ENCODE measurements around the gene CADM2.
"Not testable (repeated sequence)": the region's sequence is repeated elsewhere in the genome, so short reads cannot be mapped to it uniquely, and the experiment has no call there.

CADM2 gene

DNA sequence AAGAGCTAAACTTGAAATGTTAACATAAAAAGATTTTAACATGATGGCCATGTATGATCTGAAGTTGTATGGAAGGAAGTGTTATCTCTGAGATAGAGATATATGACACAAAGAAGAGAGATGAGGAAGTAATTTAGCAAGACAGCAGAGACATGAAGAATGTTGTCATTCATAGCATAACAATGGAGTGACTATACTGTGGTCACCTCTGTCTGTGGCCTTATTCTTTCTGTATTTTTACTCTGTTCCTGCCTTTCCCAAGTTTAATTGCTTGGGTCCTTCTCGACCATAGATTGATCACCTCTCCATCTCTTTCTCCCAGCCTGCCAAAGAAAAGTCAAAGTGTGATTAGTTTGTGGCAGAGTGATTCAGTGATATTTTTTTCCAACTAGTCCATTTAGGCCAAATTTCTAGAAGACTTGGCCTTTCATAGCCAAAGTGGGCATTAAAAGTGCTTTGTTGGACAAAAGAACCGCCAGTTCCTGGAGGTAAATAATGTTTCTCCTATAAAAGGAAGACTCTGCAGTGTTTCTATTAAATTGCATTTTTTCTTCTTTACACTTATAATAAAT is 711.9 kb downstream of the CADM2 start:
- DNase-seq (ENCODE audit: low read depth): no peak

DNA sequence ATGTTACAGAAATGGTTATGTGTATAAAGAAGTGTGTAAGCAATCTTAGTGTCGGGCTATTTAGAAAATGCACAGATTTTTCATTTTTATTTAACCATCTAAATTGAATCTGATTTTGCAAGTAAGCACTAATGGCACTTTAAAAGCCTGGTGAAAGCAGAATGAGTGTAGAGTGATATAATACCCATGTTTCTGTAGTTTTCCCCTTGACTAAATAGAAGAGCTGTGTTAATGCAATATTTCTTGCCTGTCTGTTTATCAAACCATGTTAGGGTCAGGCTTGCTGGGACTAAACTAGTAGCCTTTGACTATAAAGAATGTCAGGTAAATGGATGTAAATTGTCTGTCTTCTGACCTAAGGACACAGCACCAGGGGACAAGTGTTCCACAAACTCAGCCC is 714.0 kb downstream of the CADM2 start:
- DNase-seq (ENCODE audit: low read depth): no peak

DNA sequence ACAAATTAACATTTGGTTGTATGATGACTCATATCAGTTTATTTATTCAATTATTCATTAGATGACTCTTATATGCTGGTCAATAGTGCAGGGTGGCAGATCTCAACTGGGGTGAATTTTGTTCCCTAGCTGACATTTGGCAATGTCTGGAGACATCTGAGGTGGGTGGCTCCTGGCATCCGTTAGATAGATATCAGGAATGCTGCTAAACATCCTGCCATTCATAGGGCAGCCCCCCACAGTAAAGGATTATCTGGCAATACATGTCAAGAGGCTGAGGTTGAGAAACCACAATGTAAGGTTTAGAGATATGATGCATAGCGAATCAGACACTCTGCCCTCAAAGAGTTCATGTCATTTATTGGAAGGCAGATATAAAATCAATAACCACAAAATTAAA is 719.9 kb downstream of the CADM2 start:
- no peak for DNase-seq (ENCODE audit: low read depth)

DNA sequence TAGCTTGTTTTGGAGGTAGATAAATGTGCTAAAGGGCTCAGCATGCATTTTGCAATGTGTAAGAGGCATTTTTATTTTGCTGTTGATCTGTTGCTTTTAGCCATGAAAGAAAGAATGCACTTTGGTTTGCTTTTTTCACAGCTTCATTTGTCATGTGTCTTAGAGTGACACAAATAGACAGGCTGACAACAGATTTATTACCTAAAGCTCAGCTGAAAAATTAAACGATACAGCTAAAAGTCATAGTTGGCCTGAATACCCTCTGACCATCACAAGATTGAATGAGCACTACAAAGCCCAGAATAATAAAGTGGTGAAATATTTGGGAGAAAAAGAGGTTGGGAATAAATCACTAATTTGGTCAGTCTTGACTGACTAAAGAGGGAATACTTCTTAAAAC is 723.1 kb downstream of the CADM2 start:
- no peak for DNase-seq (ENCODE audit: low read depth)

DNA sequence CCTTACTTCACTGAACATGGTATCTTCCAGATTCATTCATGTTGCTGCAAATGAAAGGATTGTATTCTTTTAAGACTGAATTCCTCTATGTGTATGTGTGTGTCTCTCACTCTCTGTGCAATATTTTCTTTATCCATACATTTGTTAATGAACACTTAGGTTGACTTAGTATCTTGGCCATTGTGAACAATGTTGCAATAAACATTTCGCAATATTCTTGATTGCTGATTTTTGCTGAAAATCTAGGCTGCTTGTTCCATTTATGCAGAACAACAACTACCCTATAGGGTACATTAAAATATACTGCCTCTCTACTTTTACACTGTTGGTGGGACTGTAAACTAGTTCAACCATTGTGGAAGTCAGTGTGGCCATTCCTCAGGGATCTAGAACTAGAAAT is 732.4 kb downstream of the CADM2 start:
- DNase-seq (ENCODE audit: low read depth): no peak

DNA sequence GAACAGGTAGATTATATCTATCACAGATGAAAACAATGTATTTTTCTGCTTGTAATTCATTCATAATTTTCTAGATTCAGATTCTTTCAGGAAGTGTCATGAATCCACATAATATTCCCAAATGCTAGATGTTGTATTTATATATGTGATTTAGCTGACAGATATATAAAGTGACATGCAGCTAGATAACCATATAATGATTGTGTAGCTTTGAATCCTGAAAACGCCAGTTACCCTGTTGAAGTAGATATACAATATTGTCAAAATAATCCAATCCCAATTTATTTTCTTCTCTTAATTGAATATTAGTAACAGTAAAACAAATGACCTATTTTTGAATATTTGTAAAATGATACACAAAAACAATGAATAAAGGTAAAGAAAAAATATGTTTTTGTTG is 738.4 kb downstream of the CADM2 start:
- no peak for DNase-seq (ENCODE audit: low read depth)

DNA sequence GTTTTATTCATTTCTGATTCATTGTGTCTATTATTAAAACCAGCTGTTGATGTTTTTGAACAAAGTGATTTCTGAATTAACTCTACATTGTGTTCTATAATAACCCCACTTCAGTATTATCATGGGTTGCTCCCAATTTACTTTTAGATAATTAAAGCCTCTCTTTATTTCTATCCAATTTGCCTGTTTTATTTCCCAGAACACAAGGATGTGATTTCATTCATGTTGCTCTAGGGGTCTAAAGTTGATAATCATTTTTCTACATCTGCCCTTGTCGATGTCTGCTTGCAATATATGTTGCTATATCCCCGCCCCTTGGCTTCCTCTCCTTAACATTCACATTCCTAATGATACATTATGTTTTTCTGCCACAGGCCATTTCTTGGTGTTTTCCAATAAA is 747.3 kb downstream of the CADM2 start:
- DNase-seq (ENCODE audit: low read depth): no peak

DNA sequence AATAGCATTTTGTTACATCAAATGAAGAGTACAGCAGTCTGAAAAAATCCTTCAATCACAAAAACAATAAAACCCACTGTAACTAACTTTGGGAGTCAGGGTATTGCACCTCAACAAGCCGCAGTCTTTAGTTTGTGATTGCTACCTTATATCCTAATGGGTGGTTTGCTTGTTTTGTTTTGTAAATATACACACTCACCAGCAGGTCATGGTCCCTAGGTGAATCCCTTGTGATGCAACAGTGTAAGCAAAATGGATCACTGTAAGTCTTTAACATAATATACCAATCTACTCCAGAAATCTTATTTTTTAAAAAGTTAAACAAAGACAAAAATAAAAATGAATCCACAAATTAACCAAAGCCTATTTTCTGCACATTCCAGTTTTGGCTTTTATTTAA is 749.5 kb downstream of the CADM2 start:
- not testable (repeated sequence) for DNase-seq (ENCODE audit: low read depth)

DNA sequence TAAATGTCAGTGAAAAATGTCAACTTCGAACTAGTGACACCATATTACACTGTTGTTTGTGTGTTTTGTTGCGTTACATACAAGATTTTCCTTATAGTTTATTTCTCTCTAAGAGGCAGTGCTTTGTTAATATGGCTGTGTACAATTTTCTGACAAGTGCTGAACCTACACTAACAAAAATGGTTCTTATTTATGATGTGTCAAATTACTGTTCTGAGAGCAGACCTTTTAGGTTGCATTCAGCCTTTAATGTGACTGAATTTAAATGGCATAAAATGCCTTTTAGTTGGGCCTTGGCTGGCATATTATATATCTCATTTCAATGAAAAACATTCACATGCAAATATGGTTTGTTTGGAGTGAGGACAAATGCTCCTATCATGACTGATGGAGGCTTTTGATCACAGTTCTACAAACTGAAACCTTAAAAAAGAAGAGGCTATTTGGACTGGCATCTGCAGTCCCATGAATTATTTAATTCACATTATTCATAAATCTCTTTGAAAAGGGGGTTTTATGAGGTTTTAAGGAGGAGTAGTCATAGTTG is 750.6 kb downstream of the CADM2 start:
- no peak for DNase-seq (ENCODE audit: low read depth)

DNA sequence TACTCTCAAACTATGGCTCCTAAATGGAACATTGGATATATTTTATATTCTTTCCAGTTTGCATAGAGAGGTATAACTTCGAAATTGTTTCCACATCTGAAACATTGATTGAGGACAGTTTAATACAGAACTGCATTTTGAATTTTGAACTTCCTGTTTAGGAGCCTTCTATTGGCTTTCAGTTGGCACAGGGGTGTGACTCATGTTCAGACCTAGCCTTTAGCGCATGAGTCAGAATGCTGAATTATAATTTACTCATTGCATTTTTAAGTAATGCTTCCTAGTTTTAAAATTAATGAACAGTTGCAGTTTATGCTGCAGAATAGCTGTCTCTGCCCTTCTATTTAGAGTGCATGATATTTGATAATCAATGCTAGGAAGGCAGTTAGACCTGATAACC is 751.7 kb downstream of the CADM2 start:
- no peak for DNase-seq (ENCODE audit: low read depth)

DNA sequence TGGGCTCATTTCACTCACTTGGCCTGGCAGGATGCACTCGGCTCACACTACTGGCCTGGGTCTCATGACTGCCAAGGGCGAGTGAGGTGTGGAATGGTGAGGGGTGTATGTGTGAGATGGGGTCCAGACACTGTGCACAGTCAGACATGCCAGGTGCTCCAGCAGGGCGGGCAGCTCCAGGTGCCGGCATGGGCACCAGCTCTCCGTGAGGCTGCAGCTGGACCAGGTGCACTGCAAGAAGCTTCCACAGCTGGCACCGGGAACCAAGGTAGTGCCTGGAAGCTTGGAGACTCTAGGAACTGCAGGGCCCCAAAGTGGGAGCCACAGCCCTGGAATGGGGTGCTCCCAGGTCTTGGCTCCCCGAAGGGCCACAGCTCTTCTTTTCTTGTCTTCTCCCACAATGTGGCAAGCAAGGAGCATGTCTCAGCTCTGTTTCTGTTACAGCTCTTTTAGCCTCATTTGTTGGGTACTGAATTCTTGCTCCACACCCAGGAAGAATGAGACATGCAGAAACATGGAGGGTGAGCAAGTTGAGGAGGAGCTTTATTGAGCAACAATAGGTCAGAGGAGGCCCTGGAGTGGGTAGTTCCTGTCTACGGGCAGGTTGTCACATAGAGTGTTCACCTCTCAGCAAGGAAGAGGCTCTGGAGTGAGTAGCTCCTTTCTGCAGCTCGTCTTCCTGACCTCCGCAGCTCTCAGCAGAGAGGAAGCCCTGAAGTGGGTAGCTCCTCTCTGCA is 762.8 kb downstream of the CADM2 start:
- DNase-seq (ENCODE audit: low read depth): no peak

DNA sequence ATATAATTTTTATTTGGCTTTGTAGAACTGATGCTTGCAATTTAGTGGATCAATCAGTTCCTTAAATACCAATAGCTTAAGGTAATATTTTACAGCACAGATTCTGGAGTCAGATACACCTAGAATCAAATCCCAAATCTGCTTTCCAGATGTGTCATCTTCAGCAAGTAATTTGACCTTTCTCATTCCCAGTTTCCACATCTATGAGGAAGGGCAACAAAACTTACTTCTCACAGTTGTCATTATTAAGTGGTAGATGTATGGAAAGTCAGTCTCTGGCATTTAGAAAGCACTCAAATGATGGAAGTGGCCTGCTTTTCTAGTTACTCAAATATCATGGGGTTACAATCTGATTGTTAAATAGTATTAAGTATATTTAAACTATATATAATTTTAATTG is 767.0 kb downstream of the CADM2 start:
- DNase-seq (ENCODE audit: low read depth): no peak

DNA sequence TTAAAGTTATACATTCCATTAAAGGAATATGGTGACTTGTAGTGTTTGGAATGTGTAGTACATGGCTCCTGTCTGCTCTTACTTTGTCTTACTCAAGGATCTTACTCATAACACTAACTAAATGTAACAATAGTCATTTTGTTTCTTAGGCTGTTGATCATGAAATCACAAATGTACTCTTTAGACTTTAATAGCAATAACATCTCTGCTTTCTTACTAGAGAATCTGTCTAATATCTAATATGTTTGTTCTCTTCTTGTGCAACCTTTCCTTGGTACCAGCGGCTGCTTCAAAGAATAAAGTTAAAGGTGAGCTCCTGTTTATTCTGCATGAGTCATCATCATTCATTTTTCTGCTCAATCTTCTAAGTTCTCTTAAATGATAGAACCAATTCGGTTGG is 767.5 kb downstream of the CADM2 start:
- DNase-seq (ENCODE audit: low read depth): no peak

DNA sequence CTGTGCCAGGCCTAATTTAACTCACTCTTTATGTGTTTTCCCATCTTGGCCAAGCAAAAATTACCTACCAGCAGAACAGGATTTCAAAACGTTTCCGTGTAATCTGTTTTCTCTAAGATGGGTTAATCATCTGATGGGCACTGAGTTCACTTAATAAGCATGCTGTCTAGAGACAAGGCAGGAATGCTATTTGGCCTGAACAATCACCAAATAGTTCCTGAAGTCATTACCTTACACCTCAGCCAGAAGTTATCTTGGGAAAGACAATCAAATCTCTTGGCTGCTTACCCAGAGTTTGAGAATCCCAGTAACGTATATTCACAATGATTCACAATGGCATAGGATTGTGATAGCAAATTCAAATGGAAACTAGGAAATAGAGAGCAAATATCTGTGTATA is 779.1 kb downstream of the CADM2 start:
- DNase-seq (ENCODE audit: low read depth): no peak

DNA sequence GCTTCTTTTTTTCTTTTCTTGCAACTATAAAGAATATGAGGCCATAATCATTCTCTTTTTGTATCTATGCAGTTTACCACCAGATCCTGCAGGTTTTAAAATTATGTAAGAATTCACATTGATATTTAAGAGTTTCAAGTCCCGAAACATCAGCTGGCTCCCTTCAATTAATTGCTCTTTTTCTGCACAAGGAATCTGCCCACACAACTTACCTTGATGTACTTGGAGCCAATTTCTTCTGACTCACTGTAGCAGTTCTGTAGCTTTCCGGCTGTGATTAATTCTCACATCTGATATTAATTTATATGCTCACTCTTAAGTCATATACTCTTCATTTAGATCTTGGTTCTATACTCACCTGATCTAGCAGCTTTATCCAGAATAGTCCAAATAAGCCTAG is 781.8 kb downstream of the CADM2 start:
- DNase-seq (ENCODE audit: low read depth): no peak

DNA sequence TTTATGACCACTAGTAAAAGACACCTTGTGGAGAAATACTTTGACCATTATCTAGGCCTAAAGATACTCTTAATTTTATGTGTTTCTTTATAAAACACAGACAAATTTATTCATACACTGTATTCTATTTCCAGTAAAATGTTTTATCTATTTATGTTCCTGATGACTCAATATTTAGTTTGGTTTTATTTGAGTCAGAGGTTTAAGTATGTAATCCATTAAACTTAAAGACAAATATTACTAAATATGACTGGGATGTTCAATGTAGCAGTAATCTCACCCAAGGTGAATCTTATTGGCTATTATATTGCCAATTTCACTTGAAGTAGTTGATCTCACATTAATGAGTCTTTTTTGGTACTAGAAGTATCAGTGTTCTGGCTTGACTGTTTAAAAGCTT is 799.7 kb downstream of the CADM2 start:
- DNase-seq (ENCODE audit: low read depth): no peak

DNA sequence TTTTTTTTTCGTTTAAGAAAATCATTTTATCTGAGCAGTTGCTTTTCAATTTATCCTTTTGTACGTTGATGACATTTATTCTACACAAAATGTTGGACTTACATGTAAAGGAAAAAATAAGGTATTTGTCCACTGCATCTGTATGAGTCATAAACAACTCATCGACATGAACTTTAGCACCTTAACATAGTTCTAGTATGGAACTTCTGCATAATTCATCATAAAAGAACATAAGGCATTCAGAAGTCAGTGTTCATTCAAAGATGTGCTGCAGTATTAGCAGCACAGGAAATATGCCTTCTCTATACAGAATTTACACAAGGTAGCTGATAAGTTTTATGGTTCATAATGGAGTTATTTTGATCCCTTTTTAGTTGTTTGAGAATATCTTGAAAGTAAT is 801.6 kb downstream of the CADM2 start:
- no peak for DNase-seq (ENCODE audit: low read depth)

DNA sequence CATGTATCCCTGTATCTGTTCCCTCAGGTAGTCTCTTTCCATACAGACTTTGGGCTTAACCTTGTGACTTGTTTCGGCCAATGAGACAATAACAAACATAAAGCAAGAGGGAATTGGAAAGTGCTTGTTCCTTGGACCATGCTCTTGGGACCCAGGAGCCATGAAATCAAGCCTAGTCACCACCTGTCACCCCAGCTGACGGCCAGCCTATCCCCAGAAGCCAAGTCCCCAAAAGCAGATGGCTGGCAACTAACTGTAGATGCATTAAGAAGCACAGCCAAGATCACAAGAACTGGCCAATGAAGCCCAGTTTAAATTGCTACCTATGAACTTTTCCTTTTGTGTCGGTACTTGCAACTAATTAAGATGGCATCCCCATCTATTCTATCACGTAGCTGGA is 822.0 kb downstream of the CADM2 start:
- no peak for DNase-seq (ENCODE audit: low read depth)

DNA sequence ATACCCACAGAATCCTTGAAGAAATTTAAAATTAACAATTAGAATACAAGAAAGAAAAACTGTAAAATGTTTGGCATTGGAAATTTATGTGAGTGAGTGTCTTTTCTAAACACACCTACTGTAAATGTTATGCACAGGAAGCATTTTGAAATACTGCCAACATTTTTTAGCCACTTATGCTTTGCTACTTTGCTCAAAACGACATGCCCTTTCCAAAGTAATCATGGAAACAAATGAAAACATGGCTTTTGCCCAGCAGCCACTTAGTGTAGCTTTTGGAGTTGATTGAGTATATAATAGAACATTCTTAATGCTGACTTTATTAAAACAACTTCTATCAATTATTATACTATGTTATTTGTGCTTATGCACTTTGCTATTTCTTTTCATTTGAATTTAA is 823.0 kb downstream of the CADM2 start:
- no peak for DNase-seq (ENCODE audit: low read depth)

DNA sequence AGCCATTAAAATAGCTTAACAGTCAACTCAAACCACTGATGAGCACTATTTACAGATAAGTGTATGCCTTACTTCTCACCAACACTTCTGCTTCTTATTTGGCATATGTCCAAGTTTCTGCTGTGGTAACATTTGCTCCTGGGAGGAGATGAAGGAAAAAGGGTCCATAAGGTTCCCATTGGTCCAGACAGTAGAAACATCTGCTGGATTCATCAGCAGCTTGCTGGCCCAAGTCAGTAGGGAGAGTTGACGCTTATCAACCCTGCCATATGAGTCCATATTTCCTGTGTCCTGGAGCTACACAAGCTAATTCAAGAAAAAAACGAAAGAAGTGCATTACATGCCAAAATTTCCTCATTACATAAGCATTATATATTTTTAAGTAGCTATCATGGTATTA is 824.5 kb downstream of the CADM2 start:
- no peak for DNase-seq (ENCODE audit: low read depth)

DNA sequence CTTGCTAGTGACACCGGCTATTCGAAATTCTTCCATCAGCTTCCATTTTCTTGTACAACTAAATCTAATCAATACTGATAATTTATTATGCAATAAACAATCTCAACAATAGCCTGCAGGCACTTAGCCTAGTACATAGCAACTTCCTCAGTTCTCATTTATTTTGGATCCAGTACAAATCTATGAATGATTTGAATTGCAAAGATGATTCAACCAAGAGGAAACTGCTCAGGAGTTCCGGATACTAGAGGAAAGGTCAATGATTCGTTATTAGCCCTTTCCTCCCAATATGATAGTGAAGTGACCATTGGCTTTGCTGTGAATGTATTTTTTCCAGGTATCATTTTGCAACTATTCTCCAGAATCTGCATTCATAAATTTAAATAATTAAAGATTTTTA is 827.0 kb downstream of the CADM2 start:
- DNase-seq (ENCODE audit: low read depth): no peak

DNA sequence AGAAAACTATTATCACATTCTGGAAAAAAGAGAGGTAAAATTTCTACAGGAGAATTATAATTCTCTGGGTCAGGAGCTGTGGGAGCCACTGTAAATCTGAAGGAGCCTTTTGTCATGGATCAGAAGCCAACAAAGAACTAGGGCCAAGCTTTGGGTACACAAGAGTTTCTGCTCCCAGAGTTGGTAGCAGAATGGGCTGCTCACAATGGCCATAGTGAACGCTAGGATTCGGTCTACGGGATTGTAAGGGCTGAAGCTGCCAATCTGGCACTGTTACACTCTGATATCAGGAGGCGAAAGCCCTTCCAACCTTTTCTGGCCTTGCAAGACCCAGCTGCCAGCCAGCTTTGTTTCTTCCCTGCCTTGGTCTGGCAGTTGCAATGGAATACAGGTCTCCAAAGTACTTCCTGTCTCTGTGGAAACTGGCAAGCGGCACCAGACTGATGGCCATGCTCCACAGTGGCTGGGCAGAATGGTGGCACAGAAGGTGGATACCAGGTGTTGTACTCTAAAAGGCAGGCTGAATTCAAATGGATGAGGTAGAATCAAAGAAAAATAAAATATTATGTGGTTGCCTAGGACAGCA is 831.7 kb downstream of the CADM2 start:
- no peak for DNase-seq (ENCODE audit: low read depth)

DNA sequence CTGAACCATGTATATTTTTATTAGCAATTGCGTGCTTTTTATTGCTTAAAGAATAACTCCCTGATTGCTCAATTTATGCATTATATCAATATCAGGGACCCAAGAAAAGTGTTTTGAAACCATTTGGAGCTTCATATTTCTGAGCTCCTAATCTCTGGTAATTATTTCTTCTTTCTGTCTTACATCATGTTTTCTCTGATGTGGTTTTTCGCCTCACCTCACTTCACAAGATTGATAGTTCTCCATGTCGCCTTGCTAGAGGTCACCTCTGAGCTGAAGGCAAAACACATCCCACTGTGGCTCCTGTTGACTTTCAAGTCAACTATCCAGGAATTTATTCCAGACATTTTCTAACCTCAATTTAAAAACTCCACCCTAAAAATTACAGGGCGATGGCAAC is 837.4 kb downstream of the CADM2 start:
- no peak for DNase-seq (ENCODE audit: low read depth)

DNA sequence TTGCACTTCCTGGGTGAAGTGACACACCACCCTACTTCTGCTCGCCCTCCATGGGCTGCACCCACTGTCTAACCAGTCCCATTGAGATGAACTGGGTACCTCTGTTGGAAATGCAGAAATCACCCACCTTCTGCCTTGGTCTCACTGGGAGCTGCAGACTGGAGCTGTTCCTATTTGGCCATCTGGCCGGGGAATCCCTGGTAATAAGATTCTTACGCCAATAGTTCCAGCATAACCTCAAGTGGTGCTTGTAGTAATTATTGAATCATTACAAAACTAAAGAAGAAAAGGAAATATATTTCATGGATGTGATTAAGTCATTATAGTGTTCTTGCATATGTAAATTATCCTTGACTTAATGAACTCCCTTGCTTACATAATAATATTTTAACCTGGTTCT is 841.9 kb downstream of the CADM2 start:
- DNase-seq (ENCODE audit: low read depth): no peak

Measured in fibroblast of gingiva (primary cell).